Measurements from ENCODE around the gene SLC27A3.
"Not testable (repeated sequence)": the region's sequence is repeated elsewhere in the genome, so short reads cannot be mapped to it uniquely, and the experiment has no call there.

The SLC27A3 gene

DNA sequence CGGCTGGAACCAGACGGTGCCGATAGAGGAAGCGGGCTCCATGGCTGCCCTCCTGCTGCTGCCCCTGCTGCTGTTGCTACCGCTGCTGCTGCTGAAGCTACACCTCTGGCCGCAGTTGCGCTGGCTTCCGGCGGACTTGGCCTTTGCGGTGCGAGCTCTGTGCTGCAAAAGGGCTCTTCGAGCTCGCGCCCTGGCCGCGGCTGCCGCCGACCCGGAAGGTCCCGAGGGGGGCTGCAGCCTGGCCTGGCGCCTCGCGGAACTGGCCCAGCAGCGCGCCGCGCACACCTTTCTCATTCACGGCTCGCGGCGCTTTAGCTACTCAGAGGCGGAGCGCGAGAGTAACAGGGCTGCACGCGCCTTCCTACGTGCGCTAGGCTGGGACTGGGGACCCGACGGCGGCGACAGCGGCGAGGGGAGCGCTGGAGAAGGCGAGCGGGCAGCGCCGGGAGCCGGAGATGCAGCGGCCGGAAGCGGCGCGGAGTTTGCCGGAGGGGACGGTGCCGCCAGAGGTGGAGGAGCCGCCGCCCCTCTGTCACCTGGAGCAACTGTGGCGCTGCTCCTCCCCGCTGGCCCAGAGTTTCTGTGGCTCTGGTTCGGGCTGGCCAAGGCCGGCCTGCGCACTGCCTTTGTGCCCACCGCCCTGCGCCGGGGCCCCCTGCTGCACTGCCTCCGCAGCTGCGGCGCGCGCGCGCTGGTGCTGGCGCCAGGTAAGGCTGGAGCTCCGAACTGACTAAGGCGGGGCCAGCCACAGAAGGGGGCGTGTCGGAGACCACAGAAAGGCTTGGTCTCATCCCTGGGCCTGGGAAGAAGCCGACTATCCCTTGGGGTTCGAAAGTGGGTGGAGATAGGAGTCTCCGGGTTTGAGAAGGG is 486 bp downstream of the SLC27A3 start:
- Histone ChIP-seq H3K9ac (ENCODE audit: low read length in 2 of 2) (peak overlapping the region; percentile 74 to 81), H3K27me3 (ENCODE audit: control insufficient read depth in 1 of 2, insufficient read depth in 2 of 2, low read length in 2 of 2) (no peaks in the 10 kb centered on the region), H3K4me1 (ENCODE audit: control insufficient read depth, insufficient read depth, low read length) (peaks cover 53% of the 10 kb centered on the region), H3K27ac (ENCODE audit: low read length) (peak overlapping the region; percentile 88), H3K36me3 (ENCODE audit: control insufficient read depth in 2 of 2, insufficient read depth in 2 of 2, low read length in 2 of 2) (peaks cover 8 to 19% of the 10 kb centered on the region in 2 donors), H3K4me3 (ENCODE audit: low read length in 2 of 2) (peak overlapping the region; percentile 82 to 91), H3K9me3 (ENCODE audit: control insufficient read depth in 2 of 2, low read length in 2 of 2) (no peaks in the 10 kb centered on the region)

DNA sequence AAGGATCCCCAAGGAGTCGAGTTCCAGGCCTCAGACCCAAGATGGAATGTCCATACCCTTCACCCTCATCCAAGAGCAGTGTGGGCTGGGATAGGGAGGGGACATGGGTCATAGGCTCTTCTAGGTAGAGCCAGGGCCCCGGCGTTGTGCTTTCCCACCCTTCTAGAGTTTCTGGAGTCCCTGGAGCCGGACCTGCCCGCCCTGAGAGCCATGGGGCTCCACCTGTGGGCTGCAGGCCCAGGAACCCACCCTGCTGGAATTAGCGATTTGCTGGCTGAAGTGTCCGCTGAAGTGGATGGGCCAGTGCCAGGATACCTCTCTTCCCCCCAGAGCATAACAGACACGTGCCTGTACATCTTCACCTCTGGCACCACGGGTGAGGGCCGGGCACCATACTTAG is 1.1 kb downstream of the SLC27A3 start:
- Histone ChIP-seq H3K27me3 (ENCODE audit: control insufficient read depth in 1 of 2, insufficient read depth in 2 of 2, low read length in 2 of 2) (no peaks in the 10 kb centered on the region), H3K27ac (ENCODE audit: low read length) (peak overlapping the region; percentile 88), H3K4me3 (ENCODE audit: low read length in 2 of 2) (peak overlapping the region; percentile 82 to 91), H3K9me3 (ENCODE audit: control insufficient read depth in 2 of 2, low read length in 2 of 2) (no peaks in the 10 kb centered on the region), H3K4me1 (ENCODE audit: control insufficient read depth, insufficient read depth, low read length) (peaks cover 53% of the 10 kb centered on the region), H3K9ac (ENCODE audit: low read length in 2 of 2) (peak overlapping the region; percentile 74 to 81), H3K36me3 (ENCODE audit: control insufficient read depth in 2 of 2, insufficient read depth in 2 of 2, low read length in 2 of 2) (peaks cover 8 to 16% of the 10 kb centered on the region in 2 donors)

DNA sequence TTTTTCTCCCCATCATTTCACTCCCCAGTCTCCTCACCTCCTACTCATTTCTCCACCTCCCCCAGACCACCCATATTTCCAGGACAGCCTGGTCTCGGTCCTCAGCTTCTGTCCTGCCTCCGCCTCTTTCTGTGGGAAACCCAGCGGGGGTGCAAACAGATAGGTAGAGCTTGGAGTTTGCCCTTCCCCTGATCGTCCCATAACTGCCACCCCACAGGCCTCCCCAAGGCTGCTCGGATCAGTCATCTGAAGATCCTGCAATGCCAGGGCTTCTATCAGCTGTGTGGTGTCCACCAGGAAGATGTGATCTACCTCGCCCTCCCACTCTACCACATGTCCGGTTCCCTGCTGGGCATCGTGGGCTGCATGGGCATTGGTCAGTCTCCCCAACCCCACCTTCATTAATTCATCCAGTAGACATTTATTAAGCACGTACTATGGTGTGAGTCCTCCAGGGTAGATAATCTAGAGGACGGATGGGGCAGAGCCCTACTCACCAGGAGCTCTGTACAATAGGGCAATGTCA is 1.7 kb downstream of the SLC27A3 start:
- Histone ChIP-seq H3K4me3 (ENCODE audit: low read length in 2 of 2) (peak overlapping the region; percentile 82 to 91), H3K9ac (ENCODE audit: low read length in 2 of 2) (peak overlapping the region; percentile 29 to 74), H3K9me3 (ENCODE audit: control insufficient read depth in 2 of 2, low read length in 2 of 2) (no peaks in the 10 kb centered on the region), H3K27me3 (ENCODE audit: control insufficient read depth in 1 of 2, insufficient read depth in 2 of 2, low read length in 2 of 2) (no peaks in the 10 kb centered on the region), H3K36me3 (ENCODE audit: control insufficient read depth in 2 of 2, insufficient read depth in 2 of 2, low read length in 2 of 2) (peaks cover 6 to 15% of the 10 kb centered on the region in 2 donors), H3K27ac (ENCODE audit: low read length) (peak overlapping the region; percentile 41), H3K4me1 (ENCODE audit: control insufficient read depth, insufficient read depth, low read length) (peaks cover 53% of the 10 kb centered on the region)

DNA sequence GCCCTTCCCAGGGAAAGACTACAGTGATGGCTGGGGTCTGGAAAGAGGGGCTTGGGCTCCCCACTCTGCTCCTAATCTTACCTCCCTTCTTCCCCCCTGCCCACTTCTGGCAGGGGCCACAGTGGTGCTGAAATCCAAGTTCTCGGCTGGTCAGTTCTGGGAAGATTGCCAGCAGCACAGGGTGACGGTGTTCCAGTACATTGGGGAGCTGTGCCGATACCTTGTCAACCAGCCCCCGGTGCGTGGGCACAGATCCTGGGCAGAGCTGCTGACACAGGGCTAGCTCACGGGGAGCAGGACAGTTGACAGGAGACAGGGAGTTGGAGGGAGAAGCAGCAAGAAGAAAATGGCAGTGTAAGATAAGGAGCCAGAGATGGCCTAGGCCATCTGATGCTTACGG is 2.4 kb downstream of the SLC27A3 start:
- Histone ChIP-seq H3K9ac (ENCODE audit: low read length in 2 of 2) (peak overlapping the region in 1 of 2 donors; percentile 16), H3K36me3 (ENCODE audit: control insufficient read depth in 2 of 2, insufficient read depth in 2 of 2, low read length in 2 of 2) (peaks cover 6 to 9% of the 10 kb centered on the region in 2 donors), H3K9me3 (ENCODE audit: control insufficient read depth in 2 of 2, low read length in 2 of 2) (no peaks in the 10 kb centered on the region), H3K27me3 (ENCODE audit: control insufficient read depth in 1 of 2, insufficient read depth in 2 of 2, low read length in 2 of 2) (no peaks in the 10 kb centered on the region), H3K4me3 (ENCODE audit: low read length in 2 of 2) (peak overlapping the region in 1 of 2 donors; percentile 35), H3K4me1 (ENCODE audit: control insufficient read depth, insufficient read depth, low read length) (peaks cover 53% of the 10 kb centered on the region), H3K27ac (ENCODE audit: low read length) (peak overlapping the region; percentile 41)

DNA sequence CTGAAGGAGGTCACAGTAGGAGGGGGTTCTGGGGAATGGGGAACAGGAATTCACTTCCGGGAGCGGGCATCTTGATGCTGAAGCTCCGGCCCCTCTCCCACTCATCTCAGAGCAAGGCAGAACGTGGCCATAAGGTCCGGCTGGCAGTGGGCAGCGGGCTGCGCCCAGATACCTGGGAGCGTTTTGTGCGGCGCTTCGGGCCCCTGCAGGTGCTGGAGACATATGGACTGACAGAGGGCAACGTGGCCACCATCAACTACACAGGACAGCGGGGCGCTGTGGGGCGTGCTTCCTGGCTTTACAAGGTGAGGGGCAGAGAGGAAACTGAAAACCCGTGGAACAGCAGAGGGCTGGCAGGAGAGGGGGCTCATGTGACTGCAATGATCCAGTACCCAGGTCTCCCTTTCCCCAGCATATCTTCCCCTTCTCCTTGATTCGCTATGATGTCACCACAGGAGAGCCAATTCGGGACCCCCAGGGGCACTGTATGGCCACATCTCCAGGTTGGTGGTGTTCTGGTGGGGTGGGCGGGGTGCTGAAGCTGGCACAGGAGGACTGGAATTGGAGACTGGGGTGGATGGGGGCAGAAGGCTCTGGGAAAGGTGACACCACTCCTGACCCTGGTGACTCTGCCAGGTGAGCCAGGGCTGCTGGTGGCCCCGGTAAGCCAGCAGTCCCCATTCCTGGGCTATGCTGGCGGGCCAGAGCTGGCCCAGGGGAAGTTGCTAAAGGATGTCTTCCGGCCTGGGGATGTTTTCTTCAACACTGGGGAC is 3.0 kb downstream of the SLC27A3 start:
- H3K4me3 ChIP-seq (ENCODE audit: low read length in 2 of 2) = peak overlapping the region in 1 of 2 donors; percentile 35

DNA sequence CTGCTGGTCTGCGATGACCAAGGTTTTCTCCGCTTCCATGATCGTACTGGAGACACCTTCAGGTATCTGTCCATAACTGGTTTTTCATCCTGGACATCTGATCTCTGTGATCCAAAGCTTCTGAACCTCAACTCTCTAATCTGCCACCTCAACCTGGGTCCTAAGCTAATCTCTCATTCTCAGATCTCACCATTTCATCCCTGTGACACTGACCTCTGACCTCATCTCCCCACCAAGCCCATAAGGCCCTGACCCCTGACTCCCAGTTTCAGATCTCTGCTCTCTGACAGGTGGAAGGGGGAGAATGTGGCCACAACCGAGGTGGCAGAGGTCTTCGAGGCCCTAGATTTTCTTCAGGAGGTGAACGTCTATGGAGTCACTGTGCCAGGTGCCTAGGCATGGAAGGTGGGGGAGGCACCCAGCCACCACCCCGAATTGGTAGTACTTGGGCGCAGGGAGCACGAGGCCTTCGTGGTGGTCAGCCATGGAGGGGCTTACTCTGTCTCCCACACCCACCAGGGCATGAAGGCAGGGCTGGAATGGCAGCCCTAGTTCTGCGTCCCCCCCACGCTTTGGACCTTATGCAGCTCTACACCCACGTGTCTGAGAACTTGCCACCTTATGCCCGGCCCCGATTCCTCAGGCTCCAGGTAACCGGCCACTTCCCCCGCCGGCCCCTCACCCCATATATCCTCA is 3.8 kb downstream of the SLC27A3 start:
- peaks cover 0 to 4% of the 10 kb centered on the region in 2 donors for H3K36me3 ChIP-seq (ENCODE audit: control insufficient read depth in 2 of 2, insufficient read depth in 2 of 2, low read length in 2 of 2)
- no peaks in the 10 kb centered on the region for H3K9me3 ChIP-seq (ENCODE audit: control insufficient read depth in 2 of 2, low read length in 2 of 2)
- no peak overlapping the region for H3K4me3 ChIP-seq (ENCODE audit: low read length in 2 of 2)
- H3K9ac ChIP-seq (ENCODE audit: low read length in 2 of 2) = no peak overlapping the region
- H3K27me3 ChIP-seq (ENCODE audit: control insufficient read depth in 1 of 2, insufficient read depth in 2 of 2, low read length in 2 of 2) = no peaks in the 10 kb centered on the region
- peaks cover 61% of the 10 kb centered on the region for H3K4me1 ChIP-seq (ENCODE audit: control insufficient read depth, insufficient read depth, low read length)
- no peak overlapping the region for H3K27ac ChIP-seq (ENCODE audit: low read length)

More for the DNA sequence above, 3.0 kb downstream of the SLC27A3 start:
- no peaks in the 10 kb centered on the region for H3K9me3 ChIP-seq (ENCODE audit: control insufficient read depth in 2 of 2, low read length in 2 of 2)
- H3K27ac ChIP-seq (ENCODE audit: low read length) = peak overlapping the region; percentile 41
- no peaks in the 10 kb centered on the region for H3K27me3 ChIP-seq (ENCODE audit: control insufficient read depth in 1 of 2, insufficient read depth in 2 of 2, low read length in 2 of 2)
- peak overlapping the region in 1 of 2 donors; percentile 16 for H3K9ac ChIP-seq (ENCODE audit: low read length in 2 of 2)
- H3K4me1 ChIP-seq (ENCODE audit: control insufficient read depth, insufficient read depth, low read length) = peaks cover 58% of the 10 kb centered on the region
- peaks cover 2 to 7% of the 10 kb centered on the region in 2 donors for H3K36me3 ChIP-seq (ENCODE audit: control insufficient read depth in 2 of 2, insufficient read depth in 2 of 2, low read length in 2 of 2)

DNA sequence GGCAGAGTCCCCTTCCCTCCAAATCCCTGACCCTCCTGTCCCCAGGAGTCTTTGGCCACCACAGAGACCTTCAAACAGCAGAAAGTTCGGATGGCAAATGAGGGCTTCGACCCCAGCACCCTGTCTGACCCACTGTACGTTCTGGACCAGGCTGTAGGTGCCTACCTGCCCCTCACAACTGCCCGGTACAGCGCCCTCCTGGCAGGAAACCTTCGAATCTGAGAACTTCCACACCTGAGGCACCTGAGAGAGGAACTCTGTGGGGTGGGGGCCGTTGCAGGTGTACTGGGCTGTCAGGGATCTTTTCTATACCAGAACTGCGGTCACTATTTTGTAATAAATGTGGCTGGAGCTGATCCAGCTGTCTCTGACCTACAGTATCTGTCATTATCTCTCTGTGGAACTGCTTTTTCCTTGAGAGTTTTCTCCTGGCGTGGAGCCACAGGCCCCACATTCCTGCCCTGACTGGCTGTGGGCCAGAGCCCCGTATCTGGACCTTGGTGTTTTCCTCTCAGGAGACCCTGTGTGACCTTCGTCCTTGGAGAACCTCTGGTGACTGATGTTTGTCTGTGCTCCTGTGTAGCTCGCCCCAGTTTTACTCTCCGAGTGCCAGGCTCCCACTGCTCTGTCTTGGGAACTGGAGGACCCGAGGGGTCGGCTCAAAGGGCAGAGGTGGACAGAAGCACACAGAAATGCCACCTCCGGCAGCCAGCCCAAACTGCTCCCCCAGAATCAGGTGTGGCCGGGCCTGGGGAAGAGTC is 4.8 kb downstream of the SLC27A3 start:
- Histone ChIP-seq H3K4me1 (ENCODE audit: control insufficient read depth, insufficient read depth, low read length) (peaks cover 54% of the 10 kb centered on the region), H3K27me3 (ENCODE audit: control insufficient read depth in 1 of 2, insufficient read depth in 2 of 2, low read length in 2 of 2) (no peaks in the 10 kb centered on the region), H3K9ac (ENCODE audit: low read length in 2 of 2) (no peak overlapping the region), H3K27ac (ENCODE audit: low read length) (no peak overlapping the region), H3K4me3 (ENCODE audit: low read length in 2 of 2) (no peak overlapping the region), H3K36me3 (ENCODE audit: control insufficient read depth in 2 of 2, insufficient read depth in 2 of 2, low read length in 2 of 2) (peaks cover 0 to 4% of the 10 kb centered on the region in 2 donors), H3K9me3 (ENCODE audit: control insufficient read depth in 2 of 2, low read length in 2 of 2) (no peaks in the 10 kb centered on the region)

DNA sequence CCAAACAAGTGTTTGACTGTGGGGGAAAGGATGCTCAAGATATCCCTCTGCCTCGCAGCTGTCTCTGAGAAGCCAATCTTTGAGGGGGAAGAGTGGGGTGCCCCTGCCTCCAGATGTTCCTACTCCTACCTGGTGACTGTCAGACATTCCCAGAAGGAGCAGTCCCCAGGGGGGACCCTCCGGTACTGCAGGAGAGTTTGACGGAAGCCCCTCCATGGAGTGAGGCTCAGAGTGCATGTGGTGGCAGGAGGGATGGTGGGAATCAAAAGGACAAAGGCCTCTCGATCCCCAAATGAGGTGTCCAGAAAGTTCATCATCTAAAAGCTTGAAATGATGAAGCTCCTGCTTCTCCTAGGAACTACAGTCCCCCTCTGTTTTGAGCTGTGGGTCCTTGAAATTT is 5.3 kb downstream of the SLC27A3 start:
- H3K27me3 ChIP-seq (ENCODE audit: control insufficient read depth in 1 of 2, insufficient read depth in 2 of 2, low read length in 2 of 2) = no peaks in the 10 kb centered on the region
- no peaks in the 10 kb centered on the region for H3K9me3 ChIP-seq (ENCODE audit: control insufficient read depth in 2 of 2, low read length in 2 of 2)
- H3K27ac ChIP-seq (ENCODE audit: low read length) = no peak overlapping the region
- H3K9ac ChIP-seq (ENCODE audit: low read length in 2 of 2) = no peak overlapping the region
- H3K36me3 ChIP-seq (ENCODE audit: control insufficient read depth in 2 of 2, insufficient read depth in 2 of 2, low read length in 2 of 2) = peaks cover 0 to 4% of the 10 kb centered on the region in 2 donors
- peaks cover 50% of the 10 kb centered on the region for H3K4me1 ChIP-seq (ENCODE audit: control insufficient read depth, insufficient read depth, low read length)
- no peak overlapping the region for H3K4me3 ChIP-seq (ENCODE audit: low read length in 2 of 2)

DNA sequence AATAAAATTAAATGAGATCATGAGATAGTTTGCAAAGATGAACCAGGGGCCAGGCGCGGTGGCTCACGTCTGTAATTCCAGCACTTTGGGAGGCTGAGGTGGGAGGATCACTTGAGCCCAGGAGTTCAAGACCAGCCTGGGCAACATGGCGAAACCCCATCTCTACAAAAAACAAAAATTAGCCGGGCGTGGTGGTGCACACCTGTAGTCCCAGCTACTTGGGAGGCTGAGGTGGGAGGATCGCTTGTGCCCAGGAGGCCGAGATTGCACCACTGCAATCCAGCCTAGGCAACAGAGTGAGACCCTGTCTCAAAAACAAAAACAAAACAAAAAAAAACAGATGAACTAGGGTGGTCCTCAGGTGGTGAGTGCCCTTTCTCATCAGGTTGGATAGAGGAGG is 7.4 kb downstream of the SLC27A3 start:
- H3K36me3 ChIP-seq (ENCODE audit: control insufficient read depth in 2 of 2, insufficient read depth in 2 of 2, low read length in 2 of 2); H3K27me3 ChIP-seq (ENCODE audit: control insufficient read depth in 1 of 2, insufficient read depth in 2 of 2, low read length in 2 of 2); H3K9me3 ChIP-seq (ENCODE audit: control insufficient read depth in 2 of 2, low read length in 2 of 2): not testable (repeated sequence)
- Histone ChIP-seq H3K9ac (ENCODE audit: low read length in 2 of 2) (peak overlapping the region; percentile 84 to 87), H3K27ac (ENCODE audit: low read length) (peak overlapping the region; percentile 97), H3K4me1 (ENCODE audit: control insufficient read depth, insufficient read depth, low read length) (peaks cover 29% of the 10 kb centered on the region), H3K4me3 (ENCODE audit: low read length in 2 of 2) (peak overlapping the region; percentile 72 to 81)

All from stomach smooth muscle (tissue), 2 donors.